HL-60/S4 treated with retinoic acid at 250 ng/mL for 4 days and 3 days (cell line): ENCODE results near the gene AOC2.
"Not testable (repeated sequence)": the region's sequence is repeated elsewhere in the genome, so short reads cannot be mapped to it uniquely, and the experiment has no call there.

Source experiments
- in situ Hi-C: fragments of 300-500 bp; cut with MboI; formaldehyde crosslinking; loops from 2 replicates; pipeline ENCODE4 v1.7.0; 2022; ENCODE audit warnings: low sequenced_read_pairs

The AOC2 gene

DNA sequence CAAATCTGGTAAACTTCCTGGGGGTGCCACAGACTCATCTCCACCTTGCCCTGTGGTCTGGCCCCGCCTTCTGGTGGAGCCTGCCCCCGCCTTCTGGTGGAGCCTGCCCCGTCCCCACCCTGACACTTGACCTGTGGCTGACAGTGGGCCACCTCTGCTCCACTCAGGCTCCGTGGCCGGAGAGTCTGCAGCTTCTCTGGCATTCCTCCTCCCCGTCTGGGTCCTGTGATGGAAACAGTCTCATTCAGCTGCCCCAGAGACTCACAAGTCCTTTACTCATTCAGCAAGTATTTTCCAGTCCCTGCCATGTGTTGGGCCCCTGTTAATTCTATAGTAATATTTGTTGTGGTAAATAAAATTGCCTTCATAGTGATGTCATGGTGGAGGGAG, 35.2 kb downstream of the AOC2 start:
- in situ Hi-C loops: no loop called here

DNA sequence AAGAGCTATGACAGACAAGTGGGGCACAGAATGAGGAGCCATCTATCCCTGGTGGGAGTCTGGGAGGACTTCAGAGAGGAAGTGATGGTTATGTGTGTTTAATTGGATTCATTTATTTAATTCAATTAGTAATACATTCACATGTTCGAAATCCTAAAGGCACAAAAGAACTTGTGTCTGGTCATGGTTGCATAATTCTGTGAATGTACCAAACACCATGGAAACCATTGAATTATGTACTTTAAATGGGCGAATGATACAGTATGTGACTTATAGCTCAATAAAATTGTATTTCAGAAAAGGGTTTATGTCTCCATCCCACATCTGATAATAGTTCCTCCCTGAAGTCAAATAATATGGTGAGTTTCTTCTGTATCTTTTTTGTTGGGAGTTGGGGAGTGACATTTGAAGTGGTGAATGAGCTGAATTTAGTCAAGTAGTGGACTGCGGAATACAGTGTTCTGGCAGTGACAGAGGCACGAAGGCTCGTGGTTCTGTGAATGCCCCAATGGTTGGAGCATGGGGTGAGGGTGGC, 36.5 kb downstream of the AOC2 start:
- in situ Hi-C loops: no loop called here

DNA sequence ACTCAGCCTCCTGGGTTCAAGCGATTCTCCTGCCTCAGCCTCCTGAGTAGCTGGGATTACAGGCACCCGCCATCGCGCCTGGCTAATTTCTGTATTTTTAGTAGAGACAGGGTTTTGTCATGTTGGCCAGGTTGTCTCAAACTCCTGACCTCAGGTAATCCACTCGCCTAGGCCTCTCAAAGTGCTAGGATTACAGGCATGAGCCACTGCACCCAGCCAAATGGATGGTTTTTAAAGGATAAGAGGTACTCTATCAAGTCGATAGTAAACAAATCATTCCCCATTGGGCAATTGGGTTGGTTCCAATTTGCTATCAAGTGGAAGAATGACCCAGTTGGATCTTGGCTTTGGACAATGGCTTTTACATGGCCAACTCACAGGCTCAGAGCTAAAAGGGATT, 37.3 kb downstream of the AOC2 start:
- in situ Hi-C loops: not testable (repeated sequence)

DNA sequence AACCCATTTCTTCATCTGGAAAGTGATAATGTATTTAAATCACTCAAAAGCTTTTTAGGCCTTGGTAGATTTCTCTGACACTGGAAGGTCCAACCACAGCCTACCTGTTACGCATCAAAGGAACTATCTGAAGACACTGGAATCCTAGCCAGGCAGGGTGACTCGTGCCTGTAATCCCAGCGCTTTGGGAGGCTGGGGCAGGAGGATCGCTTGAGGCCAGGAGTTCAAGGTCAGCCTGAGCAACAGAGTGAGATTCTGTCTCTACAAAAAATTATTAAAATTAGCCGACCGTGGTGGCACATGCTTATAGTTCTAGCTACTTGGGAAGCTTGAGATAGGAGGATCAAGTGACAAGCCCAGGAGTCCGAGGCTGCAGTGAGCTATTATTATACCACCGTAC, 37.8 kb downstream of the AOC2 start:
- in situ Hi-C loops: no loop called here

DNA sequence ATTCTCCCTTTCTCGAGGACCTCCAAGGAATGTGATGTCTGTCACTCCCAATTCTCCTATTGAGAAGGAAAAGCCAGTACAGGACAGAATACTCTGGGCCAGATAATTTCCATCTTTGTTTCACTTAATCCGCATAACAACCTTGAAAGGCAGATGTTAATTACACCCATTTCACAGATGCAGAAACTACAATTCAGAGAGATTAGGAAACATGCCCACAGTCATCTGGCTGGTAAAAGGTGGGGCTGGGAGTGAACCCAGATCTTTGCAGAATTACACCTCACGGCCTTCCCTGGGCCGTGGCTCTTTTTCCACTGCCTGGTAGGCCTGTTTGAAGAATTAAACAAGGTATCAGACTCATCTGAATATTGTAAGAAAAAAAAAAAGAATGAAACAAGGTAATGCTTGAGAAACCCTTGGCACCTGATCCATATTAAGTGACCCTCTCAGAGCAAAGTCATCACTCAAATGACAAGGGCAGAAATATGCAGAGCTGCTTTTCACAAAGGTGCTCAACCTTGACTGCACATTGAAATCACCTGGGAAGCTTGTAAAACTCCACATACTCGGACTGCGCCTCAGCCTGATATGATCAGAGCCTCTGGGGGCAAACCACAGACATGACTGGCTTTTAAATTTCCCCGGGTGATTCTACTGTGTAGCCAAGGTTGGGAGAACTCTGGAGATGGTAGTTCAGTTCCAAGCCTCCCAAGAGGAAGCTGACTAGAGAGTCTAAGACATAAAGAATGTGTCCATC, 39.6 kb downstream of the AOC2 start:
- in situ Hi-C loops: no loop called here

DNA sequence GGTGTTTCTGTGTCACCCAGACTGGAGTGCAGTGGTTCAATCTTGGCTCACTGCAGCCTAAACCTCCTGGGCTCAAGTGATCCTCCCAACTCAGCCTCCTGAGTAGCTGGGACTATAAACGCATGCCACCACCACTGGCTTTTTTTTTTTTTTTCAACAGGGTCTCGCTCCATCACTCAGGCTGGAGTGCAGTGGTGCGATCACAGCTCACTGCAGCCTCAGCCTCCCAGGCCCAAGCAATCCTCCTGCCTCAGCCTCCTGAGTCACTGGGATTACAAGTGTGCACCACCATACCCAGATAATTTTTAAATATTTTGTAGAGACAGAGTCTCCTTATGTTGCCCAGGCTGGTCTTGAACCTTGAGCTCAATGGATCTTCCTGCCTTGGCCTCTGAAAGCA, 41.4 kb downstream of the AOC2 start:
- in situ Hi-C loops: not testable (repeated sequence)

DNA sequence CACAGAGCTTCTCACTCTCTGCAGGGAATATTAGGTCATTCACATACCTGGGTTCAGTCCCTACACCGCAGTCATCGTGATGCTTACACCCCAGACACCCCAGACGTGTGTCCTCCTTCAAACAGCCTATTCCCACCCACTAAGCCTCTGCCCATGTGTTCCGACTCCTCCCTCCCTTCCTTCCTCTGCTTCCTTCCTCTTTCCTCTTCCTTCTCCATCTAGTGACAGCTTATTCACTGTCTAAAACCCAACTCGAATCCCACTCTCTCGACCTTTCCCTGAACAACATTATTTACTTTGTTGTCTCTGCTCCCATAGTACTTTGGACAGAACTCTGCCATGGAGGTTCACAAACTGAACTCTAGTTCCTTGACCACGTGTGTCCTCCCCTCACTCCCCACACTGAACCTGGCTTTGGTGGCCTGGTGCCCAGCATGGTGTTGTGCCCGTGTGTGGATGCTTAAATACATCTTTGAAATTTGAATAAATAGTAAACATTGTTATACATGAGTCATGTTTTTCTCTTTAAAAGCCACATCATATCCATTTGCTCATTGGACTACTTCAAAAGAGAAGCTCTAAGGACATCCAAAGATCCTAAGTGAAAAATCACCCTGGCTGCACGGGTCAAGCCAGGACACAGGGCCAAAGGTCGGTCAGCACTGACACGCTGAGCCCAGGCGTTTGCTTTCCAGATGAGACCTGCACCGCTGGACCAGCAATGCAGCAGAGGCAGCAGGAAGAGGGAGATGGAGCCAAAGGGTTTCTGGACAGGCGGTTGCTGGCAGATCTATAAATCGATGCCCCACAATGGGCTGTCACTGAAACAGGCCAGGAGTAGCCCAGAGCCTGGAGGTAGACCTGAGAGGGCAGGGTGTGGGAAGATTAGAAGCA, 42.1 kb downstream of the AOC2 start:
- in situ Hi-C loops: no loop called here

DNA sequence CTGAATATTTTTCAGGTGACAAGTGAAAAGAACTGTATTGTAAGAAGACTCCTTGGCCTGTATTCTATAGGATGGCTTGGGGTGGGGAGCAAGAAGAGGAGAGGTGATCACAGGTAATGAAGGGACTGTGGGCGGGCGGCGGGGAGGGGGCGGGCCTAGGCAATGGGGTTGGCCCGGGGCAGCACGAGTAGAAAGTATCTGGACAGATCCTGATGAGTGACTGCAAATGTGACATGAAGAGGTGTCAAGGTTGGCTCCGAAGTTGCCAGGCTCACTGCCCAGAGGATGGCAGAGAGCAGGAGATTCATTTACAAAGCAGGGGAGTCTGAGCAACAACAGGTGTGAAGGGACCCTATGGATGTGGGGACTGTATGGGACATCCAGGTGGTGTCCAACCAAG, 45.4 kb downstream of the AOC2 start:
- in situ Hi-C loops: no loop called here

DNA sequence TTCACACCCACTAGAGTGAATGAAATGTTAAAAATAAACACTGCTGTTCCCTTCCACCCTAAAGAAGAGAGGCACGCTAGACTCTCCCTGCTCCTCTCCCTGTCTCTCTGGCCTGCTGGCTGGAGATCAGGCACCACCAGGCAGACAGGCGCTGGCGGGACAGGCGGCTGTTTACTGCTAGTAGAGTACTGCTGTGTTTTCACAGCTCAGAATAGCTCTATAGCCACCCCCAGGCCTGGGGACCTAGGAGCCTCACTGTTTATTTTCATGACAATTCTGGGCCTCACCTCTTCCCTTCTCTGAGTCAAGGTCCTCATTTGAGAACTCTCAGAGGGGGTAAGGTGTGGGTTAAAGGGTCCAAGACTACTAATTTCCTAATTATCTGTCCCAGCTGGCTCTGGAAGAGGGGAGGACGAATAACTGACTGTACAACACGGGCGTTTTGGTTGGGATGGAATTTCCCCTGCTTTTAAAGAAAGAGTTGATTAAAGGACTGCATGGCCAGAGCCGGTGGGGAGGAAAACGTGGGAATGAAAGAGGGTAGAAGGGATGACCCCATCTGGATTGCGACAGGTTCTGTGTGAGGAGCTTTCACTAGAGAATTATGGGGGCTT, 47.3 kb downstream of the AOC2 start:
- in situ Hi-C loops: no loop called here

DNA sequence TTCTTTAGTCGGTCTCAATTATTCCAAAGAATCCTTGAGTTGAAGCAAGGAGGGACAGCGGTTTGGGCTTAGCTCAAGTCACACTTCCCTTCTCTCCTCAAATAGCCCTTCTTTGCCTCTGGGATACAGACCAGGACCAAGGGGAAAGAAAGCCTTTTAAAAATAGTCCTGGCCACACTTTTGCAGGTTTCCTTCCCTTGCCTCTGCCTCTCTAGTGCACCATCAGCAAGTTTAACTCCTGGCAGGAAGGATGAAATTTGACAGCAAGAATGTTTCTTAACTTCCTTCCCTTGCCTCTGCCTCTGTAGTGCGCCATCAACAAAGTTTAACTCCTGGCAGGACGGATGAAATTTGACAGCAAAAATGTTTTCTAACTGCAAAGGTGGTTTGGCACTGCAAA, 49.0 kb downstream of the AOC2 start:
- in situ Hi-C loops: no loop called here

DNA sequence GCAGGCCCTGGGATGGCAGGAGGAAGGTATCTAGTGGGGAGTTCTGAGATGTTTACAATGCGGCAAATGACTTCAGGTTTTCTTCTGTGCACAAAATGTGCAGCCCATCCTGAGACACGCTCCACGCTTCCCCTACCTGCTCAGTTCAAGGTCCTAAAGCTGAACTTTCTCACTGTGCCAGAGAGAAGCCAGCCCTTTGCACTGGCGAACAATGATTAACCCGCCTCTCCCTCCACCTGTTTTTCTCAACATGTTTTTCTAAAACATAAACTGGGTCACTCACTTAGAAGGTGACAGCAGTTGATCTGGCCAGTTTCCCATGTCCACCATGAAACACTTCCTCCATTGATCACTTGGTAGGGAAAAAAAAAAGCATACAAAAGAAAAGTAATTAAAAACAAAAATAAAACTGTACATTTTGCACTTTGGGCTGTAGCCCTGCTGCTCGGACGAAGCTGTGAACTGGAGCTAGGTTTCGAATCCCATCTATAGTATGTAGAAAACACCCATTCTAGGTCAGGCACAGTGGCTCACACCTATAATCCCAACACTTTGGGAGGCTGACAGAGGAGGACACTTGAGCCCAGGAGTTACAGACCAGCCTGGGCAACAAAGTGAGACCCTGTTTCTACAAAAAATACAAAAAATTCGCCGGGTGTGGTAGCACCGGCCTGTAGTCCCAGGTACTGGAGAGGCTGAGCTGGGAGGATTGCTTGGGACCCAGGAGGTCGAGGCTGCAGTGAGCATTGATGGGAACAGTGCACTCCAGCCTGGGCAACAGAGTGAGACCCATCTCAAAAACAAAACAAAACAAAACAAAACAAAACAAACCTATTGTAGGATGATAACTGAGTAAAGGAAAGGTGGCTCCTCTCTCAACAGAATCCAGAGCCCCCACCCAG, 50.2 kb downstream of the AOC2 start:
- in situ Hi-C loops: no loop called here

DNA sequence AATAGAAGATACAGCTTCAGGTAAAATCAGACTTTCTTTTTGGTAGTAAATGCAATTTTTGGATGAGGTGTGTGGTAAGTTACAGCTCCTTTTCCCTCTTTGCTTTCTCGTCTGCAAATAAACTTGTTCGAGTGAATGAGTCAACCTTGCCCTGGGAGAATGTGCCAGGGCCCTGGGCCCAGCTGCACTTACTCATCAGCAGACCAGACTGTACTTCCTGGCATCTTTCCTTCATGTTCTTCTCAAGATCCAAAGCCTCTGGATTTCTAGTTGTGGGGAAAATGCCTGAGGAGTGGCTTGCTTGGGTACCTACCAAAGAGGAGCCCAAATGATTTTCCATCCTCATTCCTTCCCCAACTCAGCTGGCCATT, 50.8 kb downstream of the AOC2 start:
- in situ Hi-C loops: no loop called here

DNA sequence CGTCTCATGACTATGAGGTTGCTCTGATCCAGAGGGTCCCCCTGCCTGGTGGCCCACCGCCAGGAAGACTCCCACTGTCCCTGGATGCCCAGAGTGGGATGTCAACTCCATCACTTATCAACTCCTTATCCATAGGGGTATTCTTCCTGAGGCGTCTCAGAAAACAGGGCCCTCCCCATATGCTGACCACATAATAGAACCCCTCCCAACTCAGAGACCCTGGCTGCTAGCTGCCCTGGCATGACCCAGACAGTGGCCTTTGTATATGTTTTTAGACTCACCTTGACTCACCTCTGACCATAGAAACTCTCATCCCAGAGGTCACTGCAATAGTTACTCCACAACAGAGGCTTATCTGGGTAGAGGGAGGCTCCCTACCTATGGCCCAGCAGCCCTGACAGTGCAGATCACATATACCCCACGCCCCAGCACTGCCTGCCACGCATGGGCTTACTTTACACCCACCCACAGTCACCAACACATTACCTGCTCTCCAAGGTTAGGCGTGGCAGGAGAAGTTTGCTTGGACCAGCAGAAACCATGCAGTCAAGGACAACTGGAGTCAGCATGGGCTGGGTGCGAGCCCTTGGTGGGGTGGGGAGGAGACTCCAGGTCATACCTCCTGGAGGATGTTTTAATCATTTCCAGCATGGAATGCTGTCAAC, 53.9 kb downstream of the AOC2 start:
- in situ Hi-C loops: no loop called here

DNA sequence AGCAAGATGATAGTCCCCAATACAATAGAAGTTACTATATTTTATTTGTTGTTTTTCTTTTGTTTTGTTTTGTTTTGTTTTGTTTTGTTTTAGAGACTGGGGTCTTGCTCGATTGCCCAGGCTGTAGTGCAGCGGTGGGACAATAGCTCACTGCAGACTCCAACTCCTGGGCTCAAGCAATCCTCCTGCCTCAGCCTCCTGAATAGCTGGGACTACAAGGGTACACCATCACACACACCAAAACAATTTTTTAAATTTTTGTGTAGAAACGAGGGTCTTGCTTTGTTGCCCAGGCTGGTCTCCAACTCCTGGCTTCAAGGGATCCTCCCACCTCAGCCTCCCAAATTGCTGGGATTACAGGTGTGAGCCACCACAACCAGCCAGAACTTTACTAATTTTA, 55.6 kb downstream of the AOC2 start:
- in situ Hi-C loops: not testable (repeated sequence)
